ENCODE measurements around the gene NTSR2. TPM values are rescaled to one million over a fixed set of nuclear protein-coding genes. Genes with fewer than 3 reads are reported as not detected.

NTSR2 gene
- total and polyA plus RNA-seq, 2 of the 8 experiments (the other 6 are each of a cell fraction or from before 2014, with no cell fraction given), result 0.05 TPM; not detected in 1

GRCh38 chr2:11711751-11712150 is 41.8 kb upstream of the NTSR2 start (continued):
- no peak for TF ChIP-seq KDM1A (IDR thresholded peaks at IDR 0.05; ENCODE audit: borderline replicate concordance, low read length)
- TF ChIP-seq BCL11A (IDR thresholded peaks at IDR 0.05; ENCODE audit: low read depth in 2 of 2, low read length in 2 of 2), result no peak
- TF ChIP-seq SP1 (IDR thresholded peaks at IDR 0.05; ENCODE audit: low read depth, low read length), result no peak
- no peak for TF ChIP-seq RAD21 (IDR thresholded peaks at IDR 0.05 in 1 of 2, conservative IDR thresholded peaks at IDR 0.05 in 1 of 2; ENCODE audit: low read depth in 2 of 2, low read length in 2 of 2)
- TF ChIP-seq E2F6 (IDR thresholded peaks at IDR 0.05), result no peak
